ENCODE data around the gene USH1C. TPM values are rescaled to one million over a fixed set of nuclear protein-coding genes. Genes with fewer than 3 reads are reported as not detected.

The USH1C gene
- total RNA-seq, 1 donor from 2014 or later: not detected

GRCh38 chr11:17490938-17491337 lies 53.3 kb downstream of the USH1C start:
- TF ChIP-seq CTCF (IDR thresholded peaks at IDR 0.05): no peak
- DNase-seq (ENCODE audit: low spot score in 2 of 2): no peak
- H3K4me3 ChIP-seq: no peak overlapping the region
- no peaks in the 10 kb centered on the region for H3K9me3 ChIP-seq
- no peak overlapping the region for H3K27ac ChIP-seq
- no peaks in the 10 kb centered on the region for H3K27me3 ChIP-seq
- H3K36me3 ChIP-seq: no peaks in the 10 kb centered on the region
- no peaks in the 10 kb centered on the region for H3K4me1 ChIP-seq
- intact Hi-C loops (cut with DNase I): no loop called here

- Histone ChIP-seq H3K36me3 (no peaks in the 10 kb centered on the region), H3K4me1 (no peaks in the 10 kb centered on the region), H3K27ac (no peak overlapping the region), H3K27me3 (no peaks in the 10 kb centered on the region), H3K9me3 (no peaks in the 10 kb centered on the region), H3K4me3 (no peak overlapping the region)
- no peak for TF ChIP-seq CTCF (IDR thresholded peaks at IDR 0.05)
- no peak for DNase-seq (ENCODE audit: low spot score in 2 of 2)
- intact Hi-C loops (cut with DNase I): no loop called here
These were observed 54.0 kb downstream of the USH1C start for GRCh38 chr11:17490232-17490631.

- DNase-seq (ENCODE audit: low spot score in 2 of 2): no peak
- intact Hi-C loops (cut with DNase I): no loop called here
- H3K27ac ChIP-seq: no peak overlapping the region
- no peak for TF ChIP-seq CTCF (IDR thresholded peaks at IDR 0.05)
- no peaks in the 10 kb centered on the region for H3K4me1 ChIP-seq
- H3K9me3 ChIP-seq: no peaks in the 10 kb centered on the region
- no peaks in the 10 kb centered on the region for H3K27me3 ChIP-seq
- H3K4me3 ChIP-seq: no peak overlapping the region
- H3K36me3 ChIP-seq: no peaks in the 10 kb centered on the region
These were observed 54.5 kb downstream of the USH1C start for GRCh38 chr11:17489751-17490150.

GRCh38 chr11:17488563-17488962 lies 55.7 kb downstream of the USH1C start:
- no peak overlapping the region for H3K27ac ChIP-seq
- no peaks in the 10 kb centered on the region for H3K36me3 ChIP-seq
- H3K9me3 ChIP-seq: no peaks in the 10 kb centered on the region
- intact Hi-C loops (cut with DNase I): no loop called here
- DNase-seq (ENCODE audit: low spot score in 2 of 2): no peak
- H3K27me3 ChIP-seq: no peaks in the 10 kb centered on the region
- TF ChIP-seq CTCF (IDR thresholded peaks at IDR 0.05): no peak
- H3K4me1 ChIP-seq: no peaks in the 10 kb centered on the region
- H3K4me3 ChIP-seq: no peak overlapping the region

GRCh38 chr11:17486646-17487045 lies 57.6 kb downstream of the USH1C start:
- no peaks in the 10 kb centered on the region for H3K9me3 ChIP-seq
- no peak overlapping the region for H3K27ac ChIP-seq
- H3K27me3 ChIP-seq: no peaks in the 10 kb centered on the region
- H3K4me3 ChIP-seq: no peak overlapping the region
- no peaks in the 10 kb centered on the region for H3K4me1 ChIP-seq
- TF ChIP-seq CTCF (IDR thresholded peaks at IDR 0.05): no peak
- intact Hi-C loops (cut with DNase I): no loop called here
- no peak for DNase-seq (ENCODE audit: low spot score in 2 of 2)
- no peaks in the 10 kb centered on the region for H3K36me3 ChIP-seq

GRCh38 chr11:17483505-17483904 lies 60.7 kb downstream of the USH1C start:
- Histone ChIP-seq H3K27me3 (no peaks in the 10 kb centered on the region), H3K4me1 (no peaks in the 10 kb centered on the region), H3K27ac (no peak overlapping the region), H3K36me3 (no peaks in the 10 kb centered on the region), H3K9me3 (no peaks in the 10 kb centered on the region), H3K4me3 (no peak overlapping the region)
- TF ChIP-seq CTCF (IDR thresholded peaks at IDR 0.05): no peak
- intact Hi-C loops (cut with DNase I): no loop called here
- DNase-seq (ENCODE audit: low spot score in 2 of 2): no peak
